ENCODE data around the gene FCRLA.

FCRLA gene

GRCh38 chr1:161705537-161705936 lies 1.5 kb upstream of the FCRLA start:
- TF ChIP-seq, protein P1, sequence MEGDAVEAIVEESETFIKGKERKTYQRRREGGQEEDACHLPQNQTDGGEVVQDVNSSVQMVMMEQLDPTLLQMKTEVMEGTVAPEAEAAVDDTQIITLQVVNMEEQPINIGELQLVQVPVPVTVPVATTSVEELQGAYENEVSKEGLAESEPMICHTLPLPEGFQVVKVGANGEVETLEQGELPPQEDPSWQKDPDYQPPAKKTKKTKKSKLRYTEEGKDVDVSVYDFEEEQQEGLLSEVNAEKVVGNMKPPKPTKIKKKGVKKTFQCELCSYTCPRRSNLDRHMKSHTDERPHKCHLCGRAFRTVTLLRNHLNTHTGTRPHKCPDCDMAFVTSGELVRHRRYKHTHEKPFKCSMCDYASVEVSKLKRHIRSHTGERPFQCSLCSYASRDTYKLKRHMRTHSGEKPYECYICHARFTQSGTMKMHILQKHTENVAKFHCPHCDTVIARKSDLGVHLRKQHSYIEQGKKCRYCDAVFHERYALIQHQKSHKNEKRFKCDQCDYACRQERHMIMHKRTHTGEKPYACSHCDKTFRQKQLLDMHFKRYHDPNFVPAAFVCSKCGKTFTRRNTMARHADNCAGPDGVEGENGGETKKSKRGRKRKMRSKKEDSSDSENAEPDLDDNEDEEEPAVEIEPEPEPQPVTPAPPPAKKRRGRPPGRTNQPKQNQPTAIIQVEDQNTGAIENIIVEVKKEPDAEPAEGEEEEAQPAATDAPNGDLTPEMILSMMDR (IDR thresholded peaks at IDR 0.05; ENCODE audit: low read depth, low read length): no peak
- no peak for DNase-seq (ENCODE audit: extremely low read depth, low read depth)

DNA sequence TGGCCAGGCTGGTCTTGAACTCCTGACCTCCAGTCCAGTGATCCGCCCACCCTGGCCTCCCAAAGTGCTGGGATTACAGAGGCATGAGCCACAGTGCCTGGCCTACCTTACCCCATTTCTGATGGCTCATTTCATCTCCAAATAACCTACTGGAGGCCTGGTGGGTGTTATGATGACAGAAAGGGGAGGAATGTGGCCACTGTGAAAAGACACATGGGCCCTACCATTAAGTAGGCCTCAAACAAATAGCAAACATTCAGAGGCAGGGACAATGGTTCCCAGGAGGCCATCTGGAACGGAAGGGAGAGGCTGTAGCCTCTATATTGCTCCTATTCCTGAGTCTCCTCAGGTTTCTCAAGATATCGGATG lies 932 bp upstream of the FCRLA start:
- DNase-seq (ENCODE audit: extremely low read depth, low read depth): peak; percentile 46
- TF ChIP-seq, protein P1 (IDR thresholded peaks at IDR 0.05; ENCODE audit: low read depth, low read length): no peak

GRCh38 chr1:161707503-161707902 lies 474 bp downstream of the FCRLA start:
- TF ChIP-seq, protein P1 (IDR thresholded peaks at IDR 0.05; ENCODE audit: low read depth, low read length): no peak
- no peak for DNase-seq (ENCODE audit: extremely low read depth, low read depth)

DNA sequence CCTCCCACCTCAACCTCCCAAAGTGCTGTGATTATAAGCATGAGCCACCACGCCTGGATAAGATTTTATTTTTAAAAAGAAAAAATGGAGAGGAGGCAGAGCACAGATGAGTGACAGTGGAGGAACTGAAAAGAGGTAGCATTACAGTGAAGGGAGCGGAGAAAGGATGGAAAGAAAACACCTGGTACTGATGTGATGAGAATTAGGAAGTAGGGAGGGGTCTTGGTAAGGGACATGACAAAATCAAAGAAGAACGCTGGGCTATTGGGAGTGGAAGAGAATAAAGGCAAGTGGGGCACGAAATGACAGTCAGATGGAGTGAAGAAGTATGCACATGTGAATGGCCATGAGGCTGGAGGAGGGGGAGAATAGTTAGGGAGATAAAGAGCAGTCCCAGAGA lies 2.3 kb downstream of the FCRLA start:
- TF ChIP-seq, protein P1 (IDR thresholded peaks at IDR 0.05; ENCODE audit: low read depth, low read length): no peak
- no peak for DNase-seq (ENCODE audit: extremely low read depth, low read depth)

- no peak for DNase-seq (ENCODE audit: extremely low read depth, low read depth)
These were observed 3.5 kb downstream of the FCRLA start for GRCh38 chr1:161710560-161710959.

GRCh38 chr1:161718559-161719324 lies 11.7 kb downstream of the FCRLA start:
- TF ChIP-seq, protein P1 (IDR thresholded peaks at IDR 0.05; ENCODE audit: low read depth, low read length): no peak

More at GRCh38 chr1:161710560-161710959, 3.5 kb downstream of the FCRLA start:
- TF ChIP-seq, protein P1 (IDR thresholded peaks at IDR 0.05; ENCODE audit: low read depth, low read length): no peak

DNA sequence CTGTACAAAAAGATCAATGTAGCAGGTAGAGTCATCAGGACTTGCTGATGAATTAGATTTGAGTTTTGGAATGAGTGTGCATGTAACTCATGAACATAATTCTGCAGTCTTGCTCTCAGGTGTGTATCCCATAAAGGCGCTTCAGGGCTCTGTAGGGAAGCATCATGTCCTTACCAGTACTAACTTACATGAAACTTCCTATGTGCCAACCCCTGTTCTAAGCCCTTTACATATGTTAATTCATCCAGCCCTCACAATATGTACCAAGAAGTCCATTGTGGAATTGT lies 12.2 kb downstream of the FCRLA start:
- TF ChIP-seq, protein P1 (IDR thresholded peaks at IDR 0.05; ENCODE audit: low read depth, low read length): no peak
- no peak for DNase-seq (ENCODE audit: extremely low read depth, low read depth)

More at GRCh38 chr1:161718559-161719324, 11.7 kb downstream of the FCRLA start:
- DNase-seq (ENCODE audit: extremely low read depth, low read depth): no peak
